GM10847 (cell line): ENCODE data around the gene CELF5.

Source experiments
- POLR2A ChIP-seq: IDR thresholded peaks from 2 replicates; pipeline ENCODE4 v1.6.1; 2011; ENCODE audit not compliant: insufficient read length; ENCODE audit errors: extremely low read depth

Gene CELF5

DNA sequence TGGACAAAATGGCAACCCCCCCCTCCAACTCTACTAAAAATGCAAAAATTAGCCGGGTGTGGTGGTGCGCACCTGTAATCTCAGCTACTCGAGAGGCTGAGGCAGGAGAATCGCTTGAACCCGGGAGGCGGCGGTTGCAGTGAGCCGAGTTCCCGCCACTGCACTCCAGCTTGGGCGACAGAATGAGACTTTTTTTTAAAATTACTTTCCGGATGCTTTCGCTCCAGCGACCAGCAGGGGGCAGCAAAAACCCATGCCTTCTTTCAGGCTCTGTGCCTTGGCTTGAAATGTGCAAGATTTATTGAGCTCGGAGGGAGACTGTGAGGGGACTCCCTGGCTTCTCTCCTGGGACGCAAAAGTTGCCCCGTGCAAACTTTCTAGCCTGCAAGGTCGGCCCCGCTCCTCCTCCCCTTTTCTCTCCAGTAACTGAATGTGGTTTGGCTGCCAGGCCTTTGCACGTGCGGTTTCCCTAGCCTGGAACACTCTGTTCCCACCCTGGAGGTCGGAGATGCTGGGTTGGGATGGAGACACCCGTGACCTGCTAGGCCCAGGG is 80.5 kb downstream of the CELF5 start:
- no peak for TF ChIP-seq POLR2A

DNA sequence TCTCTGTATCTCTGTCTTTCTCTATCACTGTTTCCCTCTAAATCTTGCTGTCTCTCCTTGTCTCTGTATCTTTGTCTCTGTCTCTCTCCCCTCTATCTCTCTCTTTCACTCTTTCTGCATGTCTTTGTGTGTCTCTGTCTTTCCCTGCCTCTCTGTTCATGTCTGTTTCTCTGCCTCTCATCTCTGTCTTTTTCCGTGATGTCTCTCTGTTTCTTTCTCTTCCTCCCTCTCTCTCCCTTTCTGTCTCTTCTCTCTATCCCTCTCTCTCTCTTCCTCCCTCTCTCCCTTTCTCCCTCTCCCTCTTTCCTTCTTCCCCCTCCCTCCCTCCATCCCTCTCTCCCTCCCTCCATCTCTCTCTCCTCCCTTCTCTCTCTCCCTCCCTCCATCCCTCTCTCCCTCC is 85.3 kb downstream of the CELF5 start:
- no peak for TF ChIP-seq POLR2A

DNA sequence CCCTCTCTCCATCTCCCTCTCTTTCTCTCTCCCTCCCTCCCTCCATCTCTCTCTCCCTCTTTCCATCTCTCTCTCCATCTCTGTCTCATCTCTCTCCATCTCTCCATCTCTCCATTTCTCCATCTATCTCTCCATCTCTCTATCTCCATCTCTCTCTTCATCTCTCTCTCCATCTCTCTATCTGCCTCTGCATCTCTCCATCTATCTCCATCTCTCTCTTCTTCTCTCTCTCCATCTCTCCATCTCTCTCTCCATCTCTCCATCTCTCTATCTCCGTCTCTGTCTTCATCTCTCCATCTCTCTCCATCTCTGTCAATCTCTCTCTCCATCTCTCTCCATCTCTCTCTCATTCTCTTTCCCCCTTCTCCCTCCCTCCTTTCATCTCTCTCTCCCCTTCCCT is 85.8 kb downstream of the CELF5 start:
- no peak for TF ChIP-seq POLR2A

DNA sequence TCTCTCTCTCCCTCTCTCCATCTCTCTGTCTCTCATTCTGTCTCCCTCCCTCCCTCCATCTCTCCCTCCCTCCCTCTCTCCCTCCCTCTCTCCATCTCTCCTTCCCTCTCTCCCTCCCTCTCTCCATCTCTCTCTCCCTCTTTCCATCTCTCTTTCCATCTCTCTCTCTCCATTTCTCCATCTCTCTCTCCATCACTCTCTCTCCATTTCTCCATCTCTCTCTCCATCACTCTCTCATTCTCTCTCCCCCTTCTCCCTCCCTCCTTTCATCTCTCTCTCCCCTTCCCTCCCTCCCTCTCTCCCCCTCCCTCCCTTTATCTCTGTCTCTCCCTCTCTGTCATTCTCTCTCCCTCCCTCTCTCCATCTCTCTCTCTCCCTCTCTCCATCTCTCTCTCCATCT is 86.2 kb downstream of the CELF5 start:
- TF ChIP-seq POLR2A: no peak

DNA sequence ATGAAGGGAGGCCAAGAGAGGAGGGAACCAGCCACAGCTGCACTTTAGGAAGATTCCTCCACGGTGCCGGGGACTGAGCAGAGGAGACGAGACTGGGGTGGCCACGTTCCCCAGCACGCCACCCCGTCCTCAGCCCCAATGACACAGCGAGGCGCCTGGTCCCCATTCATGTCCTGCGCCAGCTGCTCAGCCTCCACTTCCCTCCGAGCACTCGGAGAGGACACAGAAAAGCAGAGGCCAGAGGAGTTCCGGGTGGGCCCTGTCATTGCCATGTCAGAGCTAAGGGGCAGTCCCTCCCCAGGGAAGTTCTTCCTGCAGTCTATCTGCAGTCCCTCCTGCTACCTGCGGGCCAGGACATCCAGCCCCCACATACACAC is 88.7 kb downstream of the CELF5 start:
- TF ChIP-seq POLR2A: no peak

DNA sequence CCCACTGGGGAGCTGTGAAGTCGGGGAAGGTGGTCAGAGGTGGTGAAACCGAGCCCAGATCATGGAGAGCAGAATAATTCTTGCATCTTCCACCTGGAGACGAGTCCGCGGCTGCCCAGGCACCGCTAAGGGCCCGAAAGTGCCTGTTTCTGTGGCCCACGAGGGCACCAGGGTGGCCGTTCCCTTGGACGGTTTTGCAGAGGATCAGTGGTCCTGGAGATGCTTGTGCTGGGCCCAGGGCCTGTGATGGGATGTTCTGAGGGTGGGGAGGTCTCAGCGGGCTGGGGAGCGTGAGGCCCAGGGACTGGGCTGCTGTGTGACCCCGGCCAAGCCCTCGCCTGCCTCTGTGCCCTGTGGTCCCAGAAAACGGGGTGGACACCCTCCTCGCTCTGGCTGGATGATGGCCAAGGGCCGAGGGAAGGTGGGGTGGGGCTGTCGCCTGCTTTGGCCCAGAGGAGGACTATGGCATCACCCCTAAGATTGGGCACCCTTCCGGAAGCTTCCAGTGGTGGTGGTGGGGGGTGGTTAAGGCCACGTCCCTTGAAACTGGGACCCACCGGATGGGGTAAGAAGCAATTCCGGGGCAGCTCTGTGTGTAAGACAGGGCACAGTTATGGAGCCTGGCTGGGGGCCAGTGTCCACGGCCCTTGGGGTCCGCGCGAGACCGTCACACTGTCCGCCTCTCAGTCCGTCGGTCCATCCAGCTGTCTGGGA is 90.7 kb downstream of the CELF5 start:
- no peak for TF ChIP-seq POLR2A

DNA sequence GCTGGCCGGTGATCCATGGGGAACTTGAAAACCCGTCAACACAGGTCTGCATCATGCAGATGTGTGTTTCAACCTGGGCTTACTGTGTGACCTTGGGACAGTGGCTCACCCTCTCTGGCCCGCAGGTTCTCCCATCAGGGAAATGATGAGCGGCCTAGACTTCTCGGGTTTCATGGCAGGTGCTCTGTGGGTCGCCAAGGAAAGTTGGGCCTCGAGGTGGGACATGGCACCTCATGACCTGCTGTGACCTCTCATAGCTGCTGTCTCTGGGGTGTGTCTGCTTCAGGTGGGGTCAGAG is 91.2 kb downstream of the CELF5 start:
- TF ChIP-seq POLR2A: no peak

DNA sequence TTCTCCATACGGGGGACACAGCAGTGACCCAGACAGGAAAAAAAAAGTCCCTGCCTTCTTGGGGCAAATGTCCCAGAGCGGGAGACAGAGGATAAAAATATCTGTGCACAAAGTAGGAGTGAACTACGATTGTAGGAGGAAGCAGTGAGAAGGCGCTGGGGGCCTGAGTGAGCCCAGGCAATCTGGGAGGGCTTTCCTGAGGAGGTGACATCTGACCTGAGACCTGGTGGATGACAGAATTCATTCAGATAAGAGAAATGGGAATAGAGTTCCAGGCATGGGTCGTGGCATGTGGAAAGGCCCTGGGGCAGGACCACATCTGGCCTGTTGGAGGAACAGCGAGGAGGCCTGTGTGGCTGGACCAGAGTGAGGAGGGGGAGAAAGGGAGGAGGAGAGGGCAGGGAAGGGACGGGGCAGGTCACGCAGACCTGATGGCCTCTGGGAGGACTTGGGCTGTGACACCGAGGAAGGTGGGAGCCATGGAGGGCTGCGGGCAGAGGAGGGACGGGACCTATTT is 91.7 kb downstream of the CELF5 start:
- no peak for TF ChIP-seq POLR2A

DNA sequence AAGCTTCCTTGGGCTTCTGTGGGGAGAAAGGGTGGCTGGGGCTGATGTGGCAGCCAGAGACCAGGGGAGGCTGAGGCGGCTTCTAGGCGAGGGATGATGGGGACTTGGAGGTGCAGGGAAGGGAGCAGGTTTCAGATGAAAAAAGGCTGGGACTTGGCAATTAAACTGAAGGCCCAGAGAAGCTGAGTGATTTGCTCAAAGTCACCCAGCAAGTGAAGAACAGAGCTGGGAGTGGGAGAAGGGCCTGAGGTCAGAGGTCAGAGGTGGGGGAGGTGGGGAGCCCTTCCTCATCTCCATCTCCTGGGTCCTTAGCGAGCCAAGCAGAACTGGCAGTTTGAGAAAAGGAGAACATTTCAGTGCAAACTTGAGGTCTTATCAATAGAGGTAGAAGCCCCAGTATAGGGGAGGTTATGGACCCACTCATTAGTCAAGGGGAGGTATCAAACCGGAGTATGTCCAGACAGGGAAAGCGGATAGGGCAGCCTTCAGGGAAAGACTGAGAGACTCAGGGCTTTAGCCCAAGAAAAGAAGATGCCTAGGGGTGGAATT is 92.3 kb downstream of the CELF5 start:
- TF ChIP-seq POLR2A: no peak

DNA sequence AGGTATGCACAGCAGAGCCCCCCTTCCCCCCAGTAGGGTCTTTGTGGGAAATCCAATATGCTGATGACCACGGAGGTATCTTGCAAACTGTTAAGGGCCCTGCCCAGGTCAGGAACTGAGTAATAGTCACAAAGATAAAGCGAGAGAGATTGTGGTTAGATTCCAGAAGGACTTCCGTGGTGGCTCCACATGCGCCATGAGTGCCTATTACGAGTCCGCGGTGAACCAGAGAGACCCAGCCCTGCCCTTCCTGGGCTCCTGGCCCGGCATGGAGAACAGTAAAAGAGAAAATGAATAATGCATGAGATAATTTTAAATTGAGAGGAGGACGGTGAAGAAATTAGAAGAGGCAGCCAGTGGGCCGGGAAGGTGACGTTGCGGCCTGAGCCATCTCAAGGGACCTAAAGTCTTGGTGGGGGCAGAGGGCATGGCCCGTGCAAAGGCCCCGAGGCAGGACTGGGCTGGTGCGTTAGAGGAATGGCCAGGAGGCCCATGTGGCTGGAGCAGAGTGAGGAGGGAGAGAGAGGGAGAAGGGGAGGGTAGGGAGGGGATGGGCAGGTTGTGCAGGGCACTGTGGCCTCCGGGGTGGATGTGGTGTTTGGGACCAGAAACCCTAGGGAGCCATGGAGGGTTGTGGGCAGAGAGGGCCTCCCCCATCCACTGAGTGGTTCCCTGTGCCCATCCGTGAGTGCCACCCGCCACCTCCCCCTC is 95.3 kb downstream of the CELF5 start:
- no peak for TF ChIP-seq POLR2A

DNA sequence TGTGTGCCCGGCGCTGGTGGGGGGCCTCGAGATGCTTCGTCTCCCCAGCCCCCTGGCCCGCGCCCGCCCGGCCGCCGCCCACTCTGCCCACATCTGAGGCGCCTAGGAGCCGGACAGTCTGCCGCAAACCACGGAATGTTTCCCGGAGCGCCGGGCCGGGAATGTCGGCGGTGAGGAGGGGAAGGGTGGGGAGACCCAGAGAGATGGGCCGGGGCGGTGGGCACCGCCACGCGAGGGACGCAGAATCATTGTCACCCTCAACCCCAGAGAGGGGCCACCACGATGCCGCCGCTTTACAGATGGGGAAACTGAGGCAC is 95.9 kb downstream of the CELF5 start:
- TF ChIP-seq POLR2A: no peak

DNA sequence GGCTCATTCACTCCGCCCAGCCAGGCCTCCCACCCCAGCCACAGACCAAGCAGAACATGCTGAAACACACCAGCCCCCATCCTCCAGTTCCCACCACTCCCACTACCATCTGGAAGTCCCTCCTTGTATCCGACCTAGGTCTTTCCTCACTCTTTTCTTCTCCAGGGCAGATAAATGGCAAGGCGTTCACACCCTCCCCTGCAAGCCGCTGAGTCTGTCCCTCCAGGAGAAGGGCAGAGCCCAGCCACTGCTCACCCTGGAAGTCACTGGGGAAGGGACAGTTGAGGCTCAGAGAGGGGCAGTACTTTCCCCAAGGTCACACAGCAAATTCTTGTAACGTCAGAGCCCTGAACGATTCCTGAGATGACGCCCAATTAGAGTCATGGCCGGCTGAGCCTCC is 96.4 kb downstream of the CELF5 start:
- no peak for TF ChIP-seq POLR2A

DNA sequence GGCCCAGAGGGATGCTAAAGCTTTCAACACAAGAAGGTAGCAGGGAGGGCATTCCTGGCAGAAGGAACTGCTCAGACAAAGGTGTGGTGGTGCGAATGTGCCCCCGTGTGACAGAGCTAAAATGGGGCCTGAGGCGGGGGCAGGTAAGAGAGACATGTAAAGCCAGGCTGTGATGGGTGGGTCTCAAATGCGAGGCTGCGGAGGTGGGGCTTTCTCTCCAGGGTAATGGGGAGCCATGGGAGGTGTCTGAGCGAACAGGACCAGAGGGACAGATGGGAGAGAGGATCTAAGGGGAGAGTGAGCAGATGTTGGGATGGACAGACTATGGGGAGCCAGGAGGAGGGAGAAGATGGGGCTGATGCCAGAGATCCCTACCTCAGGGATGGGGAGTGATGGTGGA is 97.2 kb downstream of the CELF5 start:
- no peak for TF ChIP-seq POLR2A

DNA sequence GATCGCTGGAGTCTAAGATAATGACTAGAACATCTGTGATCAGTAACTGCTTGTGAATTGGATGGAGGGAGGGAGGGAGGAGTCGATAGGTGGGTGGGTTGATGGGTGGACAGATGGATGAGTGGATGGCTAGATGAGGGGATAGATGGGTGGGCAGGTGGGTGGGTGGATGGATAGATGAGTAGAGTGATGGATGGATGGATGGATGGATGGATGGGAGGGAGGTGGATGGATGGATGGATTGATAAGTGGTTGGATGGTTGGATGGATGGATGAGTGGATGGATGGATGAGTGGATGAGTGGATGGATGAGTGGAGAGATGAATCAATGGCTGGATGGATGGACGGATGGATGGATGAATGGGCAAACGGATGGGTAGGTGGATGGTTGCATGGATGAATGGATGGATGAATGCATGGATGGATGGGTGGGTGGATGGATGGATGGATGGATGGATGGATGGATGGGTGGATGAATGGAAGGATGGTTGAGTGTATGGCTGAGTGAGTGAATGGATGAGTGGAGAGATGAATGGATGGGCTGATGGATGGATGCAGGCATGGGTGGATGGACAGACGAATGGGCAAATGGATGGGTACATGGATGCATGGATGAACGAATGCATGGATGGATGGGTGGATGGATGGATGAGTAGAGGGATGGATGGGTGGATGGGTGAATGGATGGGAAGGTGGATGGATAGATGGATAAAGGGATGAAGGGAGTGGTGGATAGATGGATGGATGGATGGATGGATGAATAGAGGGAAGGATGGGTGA is 97.9 kb downstream of the CELF5 start:
- TF ChIP-seq POLR2A: no peak

DNA sequence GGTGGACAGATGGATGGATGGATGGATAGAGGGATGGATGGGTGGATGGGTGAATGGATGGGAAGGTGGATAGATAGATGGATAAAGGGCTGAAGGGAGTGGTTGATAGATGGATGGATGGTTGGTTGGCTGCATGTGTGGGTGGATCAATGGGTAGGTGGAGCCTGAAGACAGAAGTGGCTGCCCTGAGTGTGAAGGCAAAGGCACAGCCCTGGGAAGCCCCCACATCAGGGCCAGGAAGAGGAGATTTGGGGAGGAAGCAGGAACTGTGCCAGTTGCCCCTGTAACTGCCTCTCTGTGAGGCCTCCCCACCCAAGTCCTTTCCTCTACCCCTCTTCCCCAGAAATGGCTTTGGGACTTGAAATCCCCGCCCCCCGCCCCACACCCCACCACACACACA is 98.6 kb downstream of the CELF5 start:
- no peak for TF ChIP-seq POLR2A

DNA sequence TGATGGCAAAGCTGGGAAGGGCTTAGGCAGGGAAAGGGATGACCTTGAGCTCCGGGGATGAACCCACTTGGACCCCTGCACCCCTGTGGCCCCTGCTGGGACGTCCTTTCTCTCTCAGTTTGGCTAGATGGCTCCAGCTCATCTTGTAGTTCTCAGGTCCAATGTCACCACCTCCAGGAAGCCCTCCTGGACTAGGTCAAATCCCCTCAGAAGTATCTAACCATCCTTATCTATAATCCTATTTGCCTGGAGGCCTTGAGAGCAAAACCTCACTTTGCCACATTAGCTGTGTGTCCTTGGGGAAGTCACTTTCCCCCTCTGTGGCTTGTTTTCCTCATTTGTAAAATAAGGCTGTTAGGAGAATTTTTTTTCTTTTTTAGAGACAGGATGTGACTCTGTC is 99.2 kb downstream of the CELF5 start:
- TF ChIP-seq POLR2A: no peak

DNA sequence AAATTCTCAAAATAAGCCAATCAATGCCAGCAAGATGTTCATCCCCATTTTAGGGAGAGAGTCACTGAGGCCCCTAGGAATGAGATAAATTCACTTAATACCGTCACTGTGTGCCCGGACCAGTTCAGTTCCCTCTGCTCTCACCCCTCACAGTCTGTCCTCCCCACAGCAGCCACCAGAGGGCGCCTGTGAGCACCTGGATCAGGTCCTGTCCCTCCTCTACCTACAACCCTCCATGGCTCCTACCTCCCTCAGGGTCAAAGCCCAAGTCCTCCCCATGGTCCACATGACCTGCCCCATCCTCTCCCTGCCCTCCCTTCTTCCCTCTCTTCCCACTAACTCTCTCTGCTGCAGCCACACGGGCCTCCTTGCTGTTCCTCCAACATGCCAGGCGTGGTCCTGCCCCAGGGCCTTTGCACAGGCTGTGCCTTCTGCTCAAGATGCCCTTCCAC is 100.0 kb downstream of the CELF5 start:
- no peak for TF ChIP-seq POLR2A
